ENCODE measurements around the gene EHMT1.
"Not testable (repeated sequence)": the region's sequence is repeated elsewhere in the genome, so short reads cannot be mapped to it uniquely, and the experiment has no call there.

GRCh38 chr9:137738182-137738696 lies 119.4 kb downstream of the EHMT1 start:
- TF ChIP-seq EZH2phosphoT487 (IDR thresholded peaks at IDR 0.05; ENCODE audit: low read depth, severe bottlenecking, unreplicated experiment), result not testable (repeated sequence)
- TF ChIP-seq, protein P1, sequence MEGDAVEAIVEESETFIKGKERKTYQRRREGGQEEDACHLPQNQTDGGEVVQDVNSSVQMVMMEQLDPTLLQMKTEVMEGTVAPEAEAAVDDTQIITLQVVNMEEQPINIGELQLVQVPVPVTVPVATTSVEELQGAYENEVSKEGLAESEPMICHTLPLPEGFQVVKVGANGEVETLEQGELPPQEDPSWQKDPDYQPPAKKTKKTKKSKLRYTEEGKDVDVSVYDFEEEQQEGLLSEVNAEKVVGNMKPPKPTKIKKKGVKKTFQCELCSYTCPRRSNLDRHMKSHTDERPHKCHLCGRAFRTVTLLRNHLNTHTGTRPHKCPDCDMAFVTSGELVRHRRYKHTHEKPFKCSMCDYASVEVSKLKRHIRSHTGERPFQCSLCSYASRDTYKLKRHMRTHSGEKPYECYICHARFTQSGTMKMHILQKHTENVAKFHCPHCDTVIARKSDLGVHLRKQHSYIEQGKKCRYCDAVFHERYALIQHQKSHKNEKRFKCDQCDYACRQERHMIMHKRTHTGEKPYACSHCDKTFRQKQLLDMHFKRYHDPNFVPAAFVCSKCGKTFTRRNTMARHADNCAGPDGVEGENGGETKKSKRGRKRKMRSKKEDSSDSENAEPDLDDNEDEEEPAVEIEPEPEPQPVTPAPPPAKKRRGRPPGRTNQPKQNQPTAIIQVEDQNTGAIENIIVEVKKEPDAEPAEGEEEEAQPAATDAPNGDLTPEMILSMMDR (IDR thresholded peaks at IDR 0.05; ENCODE audit: poor library complexity), result not testable (repeated sequence)
